ENCODE data around the gene XPC. TPM values are rescaled to one million over a fixed set of nuclear protein-coding genes. Genes with fewer than 3 reads are reported as not detected.
A peak's percentile ranks its signal among the peaks of the same experiment; 100 is the strongest.

Gene XPC
- total RNA-seq, 1 experiment from 2014 or later = 24.3 TPM

GRCh38 chr3:14170531-14171159, 7.8 kb downstream of the XPC start:
- H3K27ac Mint-ChIP-seq (ENCODE audit: unreplicated experiment) = peak overlapping the region; percentile 9
- no peak overlapping the region for H3K4me3 Mint-ChIP-seq (ENCODE audit: low read depth, unreplicated experiment)
- DNase-seq = no peak
- H3K9me3 Mint-ChIP-seq (ENCODE audit: low read depth, unreplicated experiment) = no peaks in the 10 kb centered on the region
- intact Hi-C loops (cut with micrococcal nuclease; ENCODE audit: unreplicated experiment) = no loop called here
- BruUV-seq (replicated peaks) = no TSS peak
- H3K27me3 Mint-ChIP-seq (ENCODE audit: unreplicated experiment) = no peaks in the 10 kb centered on the region
- no peak for TF ChIP-seq CTCF (IDR thresholded peaks at IDR 0.05; ENCODE audit: unreplicated experiment)
- CTCF ChIA-PET = no interaction called here
- peaks cover 8% of the 10 kb centered on the region for H3K36me3 Mint-ChIP-seq (ENCODE audit: insufficient read depth, unreplicated experiment)
- H3K4me1 Mint-ChIP-seq (ENCODE audit: low read depth, unreplicated experiment) = peaks cover 11% of the 10 kb centered on the region

GRCh38 chr3:14169871-14170270, 8.5 kb downstream of the XPC start:
- DNase-seq = no peak
- BruUV-seq (replicated peaks) = no TSS peak
- H3K9me3 Mint-ChIP-seq (ENCODE audit: low read depth, unreplicated experiment) = no peaks in the 10 kb centered on the region
- intact Hi-C loops (cut with micrococcal nuclease; ENCODE audit: unreplicated experiment) = no loop called here
- no peaks in the 10 kb centered on the region for H3K27me3 Mint-ChIP-seq (ENCODE audit: unreplicated experiment)
- TF ChIP-seq CTCF (IDR thresholded peaks at IDR 0.05; ENCODE audit: unreplicated experiment) = no peak
- no peak overlapping the region for H3K27ac Mint-ChIP-seq (ENCODE audit: unreplicated experiment)
- CTCF ChIA-PET = no interaction called here
- no peak overlapping the region for H3K4me3 Mint-ChIP-seq (ENCODE audit: low read depth, unreplicated experiment)
- H3K36me3 Mint-ChIP-seq (ENCODE audit: insufficient read depth, unreplicated experiment) = peaks cover 8% of the 10 kb centered on the region
- peaks cover 3% of the 10 kb centered on the region for H3K4me1 Mint-ChIP-seq (ENCODE audit: low read depth, unreplicated experiment)

- DNase-seq = no peak
- Mint-ChIP-seq H3K9me3 (ENCODE audit: low read depth, unreplicated experiment) (no peaks in the 10 kb centered on the region), H3K27me3 (ENCODE audit: unreplicated experiment) (no peaks in the 10 kb centered on the region), H3K4me1 (ENCODE audit: low read depth, unreplicated experiment) (no peaks in the 10 kb centered on the region), H3K36me3 (ENCODE audit: insufficient read depth, unreplicated experiment) (peaks cover 9% of the 10 kb centered on the region), H3K4me3 (ENCODE audit: low read depth, unreplicated experiment) (no peak overlapping the region), H3K27ac (ENCODE audit: unreplicated experiment) (no peak overlapping the region)
- no TSS peak for BruUV-seq (replicated peaks)
- CTCF ChIA-PET = no interaction called here
- intact Hi-C loops (cut with micrococcal nuclease; ENCODE audit: unreplicated experiment) = no loop called here
- TF ChIP-seq CTCF (IDR thresholded peaks at IDR 0.05; ENCODE audit: unreplicated experiment) = no peak
Observed at GRCh38 chr3:14169435-14169834, 9.0 kb downstream of the XPC start.

- H3K4me3 Mint-ChIP-seq (ENCODE audit: low read depth, unreplicated experiment) = no peak overlapping the region
- H3K36me3 Mint-ChIP-seq (ENCODE audit: insufficient read depth, unreplicated experiment) = peaks cover 13% of the 10 kb centered on the region
- CTCF ChIA-PET = interaction anchor here (0.7 kb wide), 1 partner anchor 42 kb away, joined by 9 read pairs; no protein-coding TSS in a partner anchor
- BruUV-seq (replicated peaks) = no TSS peak
- intact Hi-C loops (cut with micrococcal nuclease; ENCODE audit: unreplicated experiment) = no loop called here
- no peak for TF ChIP-seq CTCF (IDR thresholded peaks at IDR 0.05; ENCODE audit: unreplicated experiment)
- H3K27me3 Mint-ChIP-seq (ENCODE audit: unreplicated experiment) = no peaks in the 10 kb centered on the region
- H3K4me1 Mint-ChIP-seq (ENCODE audit: low read depth, unreplicated experiment) = no peaks in the 10 kb centered on the region
- DNase-seq = no peak
- no peaks in the 10 kb centered on the region for H3K9me3 Mint-ChIP-seq (ENCODE audit: low read depth, unreplicated experiment)
- H3K27ac Mint-ChIP-seq (ENCODE audit: unreplicated experiment) = no peak overlapping the region
Observed at GRCh38 chr3:14166877-14167603, 11.4 kb downstream of the XPC start.

All from Calu3 (cell line).